ENCODE results near the gene ARL17B.
A peak's percentile ranks its signal among the peaks of the same experiment; 100 is the strongest.
"Not testable (repeated sequence)": the region's sequence is repeated elsewhere in the genome, so short reads cannot be mapped to it uniquely, and the experiment has no call there.

Gene ARL17B

GRCh38 chr17:46252804-46253203 lies 108.8 kb downstream of the ARL17B start:
- not testable (repeated sequence) for DNase-seq (ENCODE audit: low read depth, low spot score)

GRCh38 chr17:46249153-46249552 lies 112.4 kb downstream of the ARL17B start:
- not testable (repeated sequence) for DNase-seq (ENCODE audit: low read depth, low spot score)

GRCh38 chr17:46244949-46245768 lies 116.4 kb downstream of the ARL17B start:
- not testable (repeated sequence) for DNase-seq (ENCODE audit: low read depth, low spot score)

GRCh38 chr17:46244339-46244913 lies 117.1 kb downstream of the ARL17B start:
- DNase-seq (ENCODE audit: low read depth, low spot score) = not testable (repeated sequence)

GRCh38 chr17:46243928-46244327 lies 117.6 kb downstream of the ARL17B start:
- not testable (repeated sequence) for DNase-seq (ENCODE audit: low read depth, low spot score)

GRCh38 chr17:46243505-46243904 lies 118.1 kb downstream of the ARL17B start:
- DNase-seq (ENCODE audit: low read depth, low spot score) = not testable (repeated sequence)

- DNase-seq (ENCODE audit: low read depth, low spot score) = not testable (repeated sequence)
These were observed 130.2 kb downstream of the ARL17B start for GRCh38 chr17:46231359-46231758.

GRCh38 chr17:46225274-46225794 lies 136.2 kb downstream of the ARL17B start:
- peak; percentile 99 for DNase-seq (ENCODE audit: low read depth, low spot score)

- DNase-seq (ENCODE audit: low read depth, low spot score) = not testable (repeated sequence)
These were observed 136.7 kb downstream of the ARL17B start for GRCh38 chr17:46224864-46225263.
